Smooth muscle cell (in vitro differentiated cells): ENCODE data around the gene RTKN. TPM values are rescaled to one million over a fixed set of nuclear protein-coding genes. Genes with fewer than 3 reads are reported as not detected.

Experiments
- DNase-seq: peaks from one replicate; lab custom pipeline; 2025; ENCODE audit not compliant: unreplicated experiment; lab: John Stamatoyannopoulos, UW
- H2AFZ ChIP-seq: fragments of 200-600 bp; sonication (generic); 2 replicates; pipeline ENCODE4 v1.6.0; 2016; ENCODE audit warnings: antibody characterized with exemption, low read depth, mild to moderate bottlenecking
- H3F3A ChIP-seq: fragments of 200-600 bp; sonication (generic); 2 replicates; pipeline ENCODE4 v1.6.0; 2017; ENCODE audit warnings: antibody characterized with exemption, low read depth
- H3K27ac ChIP-seq: fragments of 200-600 bp; sonication (generic); 2 replicates; pipeline ENCODE4 v1.5.1; 2016; ENCODE audit warnings: low read depth, mild to moderate bottlenecking
- H3K27me3 ChIP-seq: fragments of 200-600 bp; sonication (generic); 2 replicates; pipeline ENCODE4 v1.6.1; 2016; ENCODE audit warnings: low read depth, mild to moderate bottlenecking
- H3K36me3 ChIP-seq: fragments of 200-600 bp; sonication (generic); 2 replicates; pipeline ENCODE4 v1.5.1; 2016; ENCODE audit warnings: low read depth
- H3K4me1 ChIP-seq: fragments of 200-600 bp; sonication (generic); 2 replicates; pipeline ENCODE4 v1.5.1; 2016; ENCODE audit warnings: low read depth
- H3K4me2 ChIP-seq: fragments of 200-600 bp; sonication (generic); 2 replicates; pipeline ENCODE4 v1.6.0; 2016; ENCODE audit warnings: mild to moderate bottlenecking
- H3K4me3 ChIP-seq: fragments of 200-600 bp; sonication (generic); 2 replicates; pipeline ENCODE4 v1.5.1; 2016; ENCODE audit warnings: mild to moderate bottlenecking
- H3K79me2 ChIP-seq: fragments of 200-600 bp; sonication (generic); 2 replicates; pipeline ENCODE4 v1.6.0; 2016; ENCODE audit warnings: low read depth, mild to moderate bottlenecking
- H3K9ac ChIP-seq: fragments of 200-600 bp; sonication (generic); 2 replicates; pipeline ENCODE4 v1.6.0; 2016; ENCODE audit warnings: low read depth
- H3K9me3 ChIP-seq: fragments of 200-600 bp; sonication (generic); replicated peaks from 2 replicates; pipeline ENCODE4 v1.5.1; 2016; ENCODE audit warnings: low read depth
- H4K20me1 ChIP-seq: fragments of 200-600 bp; sonication (generic); 2 replicates; pipeline ENCODE4 v1.6.0; 2016; ENCODE audit warnings: low read depth
- WGBS: methylation state at CpG from one replicate; pipeline ENCODE4 v1.1.7; 2016; ENCODE audit warnings: low lambda C conversion rate; 5-methylcytosine and 5-hydroxymethylcytosine counted together
- polyA plus RNA-seq: library from polyadenylated mRNA; unstranded; fragments of >200 nt; fragmentation: Nextera tagmentation; extraction: Ambion mirVana; gene quantifications from 2 replicates; pipeline ENCODE4 v1.2.1, GENCODE V29; 2016
- total RNA-seq: library from RNA; depleted of rRNA; stranded (reverse); fragments of >200 nt; gene quantifications from 2 replicates; pipeline ENCODE4 v1.2.3, GENCODE V29; 2014
- TF ChIP-seq, protein P1 (sequence below): fragments of 200-600 bp; sonication (generic); IDR thresholded peaks from 2 replicates; pipeline ENCODE4 v1.5.1; 2017; ENCODE audit warnings: borderline replicate concordance, mild to moderate bottlenecking, antibody characterized with exemption; ENCODE audit not compliant: insufficient read depth, poor library complexity, severe bottlenecking

The RTKN gene
- total and polyA plus RNA-seq, 2 experiments from 2014 or later: 31.4 to 60.5 TPM

DNA sequence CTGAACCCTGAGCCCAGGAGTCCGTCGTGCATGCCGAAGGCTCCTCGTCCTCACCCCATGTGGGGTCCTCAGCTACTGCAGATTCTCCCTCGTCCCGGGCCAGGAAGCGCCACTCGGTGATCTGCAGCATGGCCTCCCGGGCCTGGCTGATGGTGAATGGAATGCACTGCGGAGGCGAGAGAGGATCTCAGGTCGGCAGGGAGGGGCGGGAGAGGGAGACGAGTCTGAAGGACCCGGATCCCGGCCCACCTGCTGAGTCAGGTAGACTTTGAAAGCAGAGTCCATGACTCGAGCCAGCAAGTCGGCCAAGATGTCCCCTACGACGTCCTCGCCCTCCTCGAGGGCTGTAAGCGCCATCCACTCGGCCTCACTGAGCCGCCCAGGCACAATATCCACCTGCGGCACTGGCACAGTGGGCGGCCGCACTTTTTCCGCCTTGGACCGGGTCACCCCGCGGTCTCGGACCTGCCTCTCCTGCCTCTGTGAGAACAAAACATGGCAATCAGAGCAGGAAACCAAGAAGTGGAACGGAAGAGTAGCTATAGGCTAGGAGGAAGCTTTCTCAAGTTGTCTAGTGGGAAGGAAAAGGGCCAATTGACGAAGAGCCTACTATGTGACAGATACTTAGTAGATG, 25.9 kb downstream of the RTKN start:
- Histone ChIP-seq H3K4me1 (peaks cover 1% of the 10 kb centered on the region), H2AFZ (no peak overlapping the region), H3K9me3 (no peaks in the 10 kb centered on the region), H3K4me2 (no peak overlapping the region), H3K79me2 (no peaks in the 10 kb centered on the region), H3K27ac (no peak overlapping the region), H3K27me3 (peaks cover 4% of the 10 kb centered on the region), H3K36me3 (no peaks in the 10 kb centered on the region), H3K4me3 (no peak overlapping the region), H3F3A (no peaks in the 10 kb centered on the region), H4K20me1 (no peaks in the 10 kb centered on the region), H3K9ac (no peak overlapping the region)
- TF ChIP-seq, protein P1, sequence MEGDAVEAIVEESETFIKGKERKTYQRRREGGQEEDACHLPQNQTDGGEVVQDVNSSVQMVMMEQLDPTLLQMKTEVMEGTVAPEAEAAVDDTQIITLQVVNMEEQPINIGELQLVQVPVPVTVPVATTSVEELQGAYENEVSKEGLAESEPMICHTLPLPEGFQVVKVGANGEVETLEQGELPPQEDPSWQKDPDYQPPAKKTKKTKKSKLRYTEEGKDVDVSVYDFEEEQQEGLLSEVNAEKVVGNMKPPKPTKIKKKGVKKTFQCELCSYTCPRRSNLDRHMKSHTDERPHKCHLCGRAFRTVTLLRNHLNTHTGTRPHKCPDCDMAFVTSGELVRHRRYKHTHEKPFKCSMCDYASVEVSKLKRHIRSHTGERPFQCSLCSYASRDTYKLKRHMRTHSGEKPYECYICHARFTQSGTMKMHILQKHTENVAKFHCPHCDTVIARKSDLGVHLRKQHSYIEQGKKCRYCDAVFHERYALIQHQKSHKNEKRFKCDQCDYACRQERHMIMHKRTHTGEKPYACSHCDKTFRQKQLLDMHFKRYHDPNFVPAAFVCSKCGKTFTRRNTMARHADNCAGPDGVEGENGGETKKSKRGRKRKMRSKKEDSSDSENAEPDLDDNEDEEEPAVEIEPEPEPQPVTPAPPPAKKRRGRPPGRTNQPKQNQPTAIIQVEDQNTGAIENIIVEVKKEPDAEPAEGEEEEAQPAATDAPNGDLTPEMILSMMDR: no peak
- WGBS: 93% methylated on average over 35 of the region's 35 CpGs
- DNase-seq: no peak

DNA sequence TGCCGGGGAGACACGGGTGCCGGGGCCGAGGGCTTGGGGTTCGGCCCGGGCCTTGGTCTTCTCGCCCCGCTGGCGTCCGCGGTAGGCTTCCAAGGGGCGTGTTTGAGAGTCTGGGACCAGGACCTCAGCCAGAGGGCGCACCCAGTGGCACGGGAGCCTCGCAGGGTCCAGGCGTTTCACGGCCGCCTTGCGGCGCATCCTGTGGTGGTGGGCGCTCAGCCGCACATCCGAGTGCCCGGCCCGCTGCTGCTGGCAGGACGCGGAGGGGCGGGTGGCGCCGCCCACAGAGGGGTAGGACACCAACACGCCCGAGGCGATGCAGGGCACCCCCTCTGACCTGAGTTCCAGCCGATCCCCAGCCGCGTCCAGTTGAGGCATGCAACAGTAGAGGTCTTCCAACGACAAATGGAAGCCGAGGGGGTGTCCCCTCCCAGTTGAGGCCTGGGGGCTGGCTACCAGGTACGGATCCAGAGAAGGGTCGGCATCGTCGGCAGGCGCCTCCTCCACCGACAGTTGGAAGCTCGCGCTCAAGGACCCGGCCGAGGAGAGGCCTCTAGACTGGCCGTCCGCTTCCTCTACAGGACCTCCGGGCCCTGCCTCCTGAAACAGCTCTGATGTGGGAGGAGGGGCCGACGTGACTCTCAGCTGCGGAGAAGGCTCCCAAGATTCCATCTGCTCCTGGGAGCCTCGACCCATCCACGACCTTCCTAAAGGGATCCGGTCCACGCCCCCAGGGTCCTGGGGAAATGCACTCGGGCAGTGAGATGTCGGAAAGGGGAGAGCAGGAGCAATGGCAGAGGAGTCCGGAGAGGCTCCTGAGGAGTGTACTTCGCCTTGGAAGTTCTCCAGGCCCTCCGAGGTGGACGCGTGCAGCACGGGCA, 26.6 kb downstream of the RTKN start:
- WGBS: 95% methylated on average over 60 of the region's 66 CpGs
- H3K9ac ChIP-seq: no peak overlapping the region
- H3K4me1 ChIP-seq: no peaks in the 10 kb centered on the region

DNA sequence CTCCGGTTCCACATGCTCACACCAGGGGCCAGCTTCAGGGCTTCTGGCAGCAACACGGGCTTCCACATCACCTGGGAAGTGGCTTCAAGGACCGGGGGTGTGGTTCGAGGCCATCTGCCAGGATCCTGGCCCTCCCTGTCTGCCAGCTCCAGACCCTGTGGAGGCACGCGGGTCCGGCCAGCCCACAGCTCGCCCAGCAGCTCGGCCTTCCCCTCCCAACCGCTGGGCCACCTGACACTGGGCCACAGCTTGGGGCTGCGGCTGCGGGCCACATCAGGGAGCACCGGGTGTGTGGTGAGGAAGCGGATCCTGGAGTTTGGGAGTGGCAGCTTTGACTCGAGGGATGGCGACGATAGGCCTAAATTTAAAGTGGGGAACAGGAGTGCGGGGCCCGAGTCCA, 27.3 kb downstream of the RTKN start:
- Histone ChIP-seq H3K4me1 (no peaks in the 10 kb centered on the region), H3K27ac (no peak overlapping the region), H3F3A (no peaks in the 10 kb centered on the region), H3K4me2 (no peak overlapping the region), H3K79me2 (no peaks in the 10 kb centered on the region), H3K4me3 (no peak overlapping the region), H3K9ac (no peak overlapping the region), H3K27me3 (no peaks in the 10 kb centered on the region), H2AFZ (no peak overlapping the region), H3K9me3 (no peaks in the 10 kb centered on the region), H4K20me1 (no peaks in the 10 kb centered on the region), H3K36me3 (no peaks in the 10 kb centered on the region)
- TF ChIP-seq, protein P1: no peak
- WGBS: 95% methylated on average over 19 of the region's 19 CpGs
- no peak for DNase-seq

More for the DNA sequence above, 26.6 kb downstream of the RTKN start:
- no peak overlapping the region for H3K27ac ChIP-seq
- no peak overlapping the region for H2AFZ ChIP-seq
- H3F3A ChIP-seq: no peaks in the 10 kb centered on the region
- TF ChIP-seq, protein P1: no peak
- no peak overlapping the region for H3K4me2 ChIP-seq
- no peaks in the 10 kb centered on the region for H3K36me3 ChIP-seq
- H3K9me3 ChIP-seq: no peaks in the 10 kb centered on the region
- DNase-seq: no peak
- H4K20me1 ChIP-seq: no peaks in the 10 kb centered on the region
- no peak overlapping the region for H3K4me3 ChIP-seq
- no peaks in the 10 kb centered on the region for H3K79me2 ChIP-seq
- peaks cover 3% of the 10 kb centered on the region for H3K27me3 ChIP-seq
